Neural cell (in vitro differentiated cells): ENCODE data around the gene GUCA2B. TPM values are rescaled to one million over a fixed set of nuclear protein-coding genes. Genes with fewer than 3 reads are reported as not detected.

Experiments
- H2AFZ ChIP-seq: fragments of 200-600, 300-800 bp; sonication (generic), shearing (Covaris generic); 2 replicates; pipeline ENCODE4 v1.6.0; 2014; ENCODE audit warnings: low read depth, mild to moderate bottlenecking, antibody characterized with exemption, low read length, moderate library complexity
- H3F3A ChIP-seq: fragments of 200-600 bp; shearing (Covaris generic); 2 replicates; pipeline ENCODE4 v1.6.1; 2016; ENCODE audit warnings: mild to moderate bottlenecking, moderate library complexity, mixed read lengths, antibody characterized with exemption, low read length; ENCODE audit not compliant: insufficient read depth, poor library complexity, severe bottlenecking
- H3K27ac ChIP-seq: fragments of 200-600, 300-800 bp; sonication (generic), shearing (Covaris generic); 2 replicates; pipeline ENCODE4 v1.5.1; 2014; ENCODE audit warnings: mild to moderate bottlenecking, low read length, moderate library complexity
- H3K27me3 ChIP-seq: fragments of 300-800, 200-600 bp; sonication (generic), shearing (Covaris generic); 2 replicates; pipeline ENCODE4 v1.6.0; 2014; ENCODE audit warnings: mild to moderate bottlenecking, low read depth, low read length, moderate library complexity; ENCODE audit not compliant: insufficient read depth
- H3K36me3 ChIP-seq: fragments of 300-800, 200-600 bp; sonication (generic), shearing (Covaris generic); 2 replicates; pipeline ENCODE4 v1.5.1; 2014; ENCODE audit warnings: mild to moderate bottlenecking, antibody characterized with exemption, low read length, moderate library complexity; ENCODE audit not compliant: insufficient read depth
- H3K4me2 ChIP-seq: fragments of 300-800, 200-600 bp; sonication (generic), shearing (Covaris generic); 2 replicates; pipeline ENCODE4 v1.6.0; 2014; ENCODE audit warnings: mild to moderate bottlenecking, low read length
- H3K4me3 ChIP-seq: fragments of 300-800, 200-600 bp; sonication (generic), shearing (Covaris generic); 2 replicates; pipeline ENCODE4 v1.5.1; 2014; ENCODE audit warnings: mild to moderate bottlenecking, low read length, moderate library complexity
- H3K79me2 ChIP-seq: fragments of 200-600 bp; shearing (Covaris generic); replicated peaks from 2 replicates; pipeline ENCODE4 v1.6.0; 2014; ENCODE audit warnings: mild to moderate bottlenecking, low read length, moderate library complexity; ENCODE audit not compliant: insufficient read depth
- H3K9ac ChIP-seq: fragments of 300-800, 200-600 bp; sonication (generic), shearing (Covaris generic); 2 replicates; pipeline ENCODE4 v1.6.1; 2016; ENCODE audit warnings: mild to moderate bottlenecking, low read length, mixed read lengths
- H3K9me2 ChIP-seq: fragments of 200-600 bp; shearing (Covaris generic); 2 replicates; pipeline ENCODE4 v1.6.1; 2016; ENCODE audit warnings: mild to moderate bottlenecking, low read length, mixed read lengths; ENCODE audit not compliant: insufficient read depth
- H3K9me3 ChIP-seq: fragments of 200-600, 300-800 bp; sonication (generic), shearing (Covaris generic); 2 replicates; pipeline ENCODE4 v1.6.1; 2016; ENCODE audit warnings: mild to moderate bottlenecking, mixed run types, low read length, moderate library complexity, mixed read lengths
- H4K20me1 ChIP-seq: fragments of 200-600 bp; shearing (Covaris generic); 2 replicates; pipeline ENCODE4 v1.6.1; 2016; ENCODE audit warnings: mild to moderate bottlenecking, mixed run types; ENCODE audit not compliant: insufficient read depth
- EP300 ChIP-seq: fragments of 450-650 bp; conservative IDR thresholded peaks from 2 replicates; pipeline ENCODE4 v1.6.1; 2014; ENCODE audit warnings: antibody characterized with exemption, mild to moderate bottlenecking, moderate library complexity; ENCODE audit not compliant: poor library complexity, severe bottlenecking
- EZH2 ChIP-seq: fragments of 200-600, 300-800 bp; shearing (Covaris generic), sonication (generic); IDR thresholded peaks from 2 replicates; pipeline ENCODE4 v1.6.1; 2014; ENCODE audit warnings: antibody characterized with exemption, low read length, borderline replicate concordance, mild to moderate bottlenecking; ENCODE audit not compliant: insufficient read depth, poor library complexity, severe bottlenecking
- MXI1 ChIP-seq: fragments of 450-650 bp; conservative IDR thresholded peaks from 2 replicates; pipeline ENCODE4 v1.6.1; 2014; ENCODE audit warnings: antibody characterized with exemption, mild to moderate bottlenecking; ENCODE audit not compliant: poor library complexity, severe bottlenecking
- POLR2AphosphoS5 ChIP-seq: IDR thresholded peaks from 2 replicates; pipeline ENCODE4 v1.6.1; 2012
- RAD21 ChIP-seq: fragments of 450-650 bp; conservative IDR thresholded peaks from 2 replicates; pipeline ENCODE4 v1.6.1; 2014; ENCODE audit warnings: antibody characterized with exemption, mild to moderate bottlenecking, moderate library complexity
- REST ChIP-seq: IDR thresholded peaks from 2 replicates; pipeline ENCODE4 v1.6.1; 2012; ENCODE audit warnings: borderline replicate concordance
- SMC3 ChIP-seq: fragments of 450-650 bp; conservative IDR thresholded peaks from 2 replicates; pipeline ENCODE4 v1.6.1; 2014; ENCODE audit warnings: antibody characterized with exemption, mild to moderate bottlenecking, moderate library complexity; ENCODE audit not compliant: poor library complexity
- TAF1 ChIP-seq: IDR thresholded peaks from 2 replicates; pipeline ENCODE4 v1.6.1; 2012; ENCODE audit warnings: low read depth
- polyA plus RNA-seq: library from polyadenylated mRNA; depleted of rRNA; stranded (reverse); fragments of >200 nt; gene quantifications from 2 replicates; pipeline ENCODE4 v1.2.3, GENCODE V29; 2014
- TF ChIP-seq, protein P1 (sequence below): fragments of 450-650 bp; IDR thresholded peaks from 2 replicates; pipeline ENCODE4 v1.5.1; 2014; ENCODE audit warnings: antibody characterized with exemption, mild to moderate bottlenecking, moderate library complexity; ENCODE audit not compliant: poor library complexity, severe bottlenecking

GUCA2B gene
- polyA plus RNA-seq, 1 donor from 2014 or later = not detected

DNA sequence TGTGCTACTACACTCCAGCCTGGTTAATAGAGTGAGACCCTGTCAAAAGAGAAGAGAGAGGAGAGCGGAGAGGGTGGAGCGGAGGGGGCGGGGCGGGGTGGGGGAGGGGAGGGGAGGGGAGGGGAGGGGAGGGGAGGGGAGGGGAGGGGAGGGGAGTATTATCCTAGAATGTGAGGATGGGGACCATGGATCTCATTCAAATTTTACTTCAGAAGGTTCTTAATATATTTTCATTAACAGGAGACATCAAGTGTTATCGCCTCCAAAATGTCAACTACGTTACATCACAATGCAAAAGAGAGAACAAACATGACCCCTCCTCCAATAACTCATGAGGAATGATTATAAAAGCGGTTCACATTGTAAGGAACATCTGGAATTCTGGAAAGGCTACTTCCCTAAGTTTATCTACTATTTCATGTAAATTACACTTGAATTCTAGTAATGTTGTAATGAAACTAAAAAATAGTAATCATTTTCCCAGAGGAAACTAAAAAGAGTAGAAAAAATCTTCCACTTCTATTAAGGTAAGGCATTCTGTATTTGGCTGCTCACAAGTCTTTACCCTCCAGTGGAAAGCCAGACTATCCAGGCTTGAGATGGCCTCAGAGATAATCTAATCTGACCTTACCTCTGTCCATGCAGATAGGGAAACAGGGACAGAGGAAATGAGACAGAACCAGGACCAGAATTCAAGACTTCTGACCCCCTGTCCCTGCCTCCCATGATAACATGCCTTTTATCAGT lies 30.2 kb downstream of the GUCA2B start (continued):
- no peak for TF ChIP-seq REST

GRCh38 chr1:42183957-42184268 lies 30.7 kb downstream of the GUCA2B start:
- no peaks in the 10 kb centered on the region for H3K27me3 ChIP-seq
- no peak overlapping the region for H3K27ac ChIP-seq
- no peaks in the 10 kb centered on the region for H3K79me2 ChIP-seq
- no peaks in the 10 kb centered on the region for H3K9me2 ChIP-seq
- TF ChIP-seq POLR2AphosphoS5 (no peak), EP300 (no peak), RAD21 (no peak), EZH2 (no peak), MXI1 (no peak), REST (no peak), TAF1 (no peak), SMC3 (no peak)
- TF ChIP-seq, protein P1, sequence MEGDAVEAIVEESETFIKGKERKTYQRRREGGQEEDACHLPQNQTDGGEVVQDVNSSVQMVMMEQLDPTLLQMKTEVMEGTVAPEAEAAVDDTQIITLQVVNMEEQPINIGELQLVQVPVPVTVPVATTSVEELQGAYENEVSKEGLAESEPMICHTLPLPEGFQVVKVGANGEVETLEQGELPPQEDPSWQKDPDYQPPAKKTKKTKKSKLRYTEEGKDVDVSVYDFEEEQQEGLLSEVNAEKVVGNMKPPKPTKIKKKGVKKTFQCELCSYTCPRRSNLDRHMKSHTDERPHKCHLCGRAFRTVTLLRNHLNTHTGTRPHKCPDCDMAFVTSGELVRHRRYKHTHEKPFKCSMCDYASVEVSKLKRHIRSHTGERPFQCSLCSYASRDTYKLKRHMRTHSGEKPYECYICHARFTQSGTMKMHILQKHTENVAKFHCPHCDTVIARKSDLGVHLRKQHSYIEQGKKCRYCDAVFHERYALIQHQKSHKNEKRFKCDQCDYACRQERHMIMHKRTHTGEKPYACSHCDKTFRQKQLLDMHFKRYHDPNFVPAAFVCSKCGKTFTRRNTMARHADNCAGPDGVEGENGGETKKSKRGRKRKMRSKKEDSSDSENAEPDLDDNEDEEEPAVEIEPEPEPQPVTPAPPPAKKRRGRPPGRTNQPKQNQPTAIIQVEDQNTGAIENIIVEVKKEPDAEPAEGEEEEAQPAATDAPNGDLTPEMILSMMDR = no peak
- H3K36me3 ChIP-seq = no peaks in the 10 kb centered on the region
- no peaks in the 10 kb centered on the region for H4K20me1 ChIP-seq
- no peaks in the 10 kb centered on the region for H3K9me3 ChIP-seq
- no peak overlapping the region for H3K4me3 ChIP-seq
- no peak overlapping the region for H2AFZ ChIP-seq
- H3F3A ChIP-seq = no peaks in the 10 kb centered on the region
- no peak overlapping the region for H3K9ac ChIP-seq
- no peak overlapping the region for H3K4me2 ChIP-seq
